Kidney (tissue), 14 donors: ENCODE data around the gene NAMPT. TPM values are rescaled to one million over a fixed set of nuclear protein-coding genes. Genes with fewer than 3 reads are reported as not detected.

Source experiments
- DNase-seq, 5 donors: peaks; one replicate each; pipeline ENCODE4 v3.0.0-alpha.2; 2013 to 2020
- FAIRE-seq: peaks from 2 replicates; lab custom pipeline; 2012; peaks lifted over from hg19 to GRCh38; lab: Jason Lieb, UNC
- H3K27ac ChIP-seq, 2 donors: one replicate each; pipeline ENCODE4 v1.7.0; 2013; ENCODE audit warnings: low read depth in 2 of 2, low read length in 2 of 2, inconsistent platforms in 1 of 2
- H3K27me3 ChIP-seq: one replicate; pipeline ENCODE4 v1.7.1; 2013; ENCODE audit warnings: low read length, inconsistent platforms; ENCODE audit not compliant: control insufficient read depth, insufficient read depth
- H3K36me3 ChIP-seq, 3 donors: one replicate each; pipeline versions ENCODE4 v1.7.0 to v1.7.1; 2013; ENCODE audit warnings: low read length in 3 of 3, control low read depth in 1 of 3, inconsistent platforms in 1 of 3; ENCODE audit not compliant: insufficient read depth in 3 of 3, control insufficient read depth in 2 of 3
- H3K4me1 ChIP-seq, 3 donors: one replicate each; pipeline versions ENCODE4 v1.7.0 to v1.7.1; 2013; ENCODE audit warnings: low read length in 3 of 3, inconsistent platforms in 1 of 3, low read depth in 1 of 3; ENCODE audit not compliant: control insufficient read depth in 2 of 3, insufficient read depth in 2 of 3
- H3K4me3 ChIP-seq, 3 donors: one replicate each; pipeline versions ENCODE4 v1.7.0 to v1.8.1; 2013; ENCODE audit warnings: low read length in 3 of 3, control low read depth in 1 of 3, inconsistent platforms in 1 of 3
- H3K9ac ChIP-seq, 3 donors: one replicate each; pipeline versions ENCODE4 v1.7.0 to v1.7.1; 2013; ENCODE audit warnings: low read length in 3 of 3, control low read depth in 1 of 3, inconsistent platforms in 1 of 3
- H3K9me3 ChIP-seq, 3 donors: one replicate each; pipeline versions ENCODE4 v1.7.0 to v1.7.1; 2013; ENCODE audit warnings: low read length in 3 of 3, control low read depth in 1 of 3, inconsistent platforms in 1 of 3; ENCODE audit not compliant: control insufficient read depth in 2 of 3, insufficient read depth in 1 of 3
- intact Hi-C: fragments of 100-400 bp; cut with DNase I; formaldehyde crosslinking; loops from one replicate; pipeline ENCODE4 v1.11.1; 2022
- polyA plus RNA-seq: library from polyadenylated mRNA; stranded (reverse); fragments of 350-450 nt; fragmentation: Illumina TruSeq; extraction: RNeasy Lipid Tissue Mini Kit (QIAGEN cat#74804); gene quantifications from one replicate; pipeline ENCODE4 v1.2.3, GENCODE V29; 2014; ENCODE audit warnings: low read depth, low replicate concordance; ENCODE audit not compliant: insufficient read depth
- total RNA-seq: library from RNA; stranded (reverse); fragmentation: NEBNext Ultra II Directional; extraction: Animal tissue kit (Norgen Biotek cat#: 25700); gene quantifications from one replicate; pipeline ENCODE4 v1.2.1, GENCODE V29; 2021
- TF ChIP-seq, protein P1 (sequence below): IDR thresholded peaks from 3 replicates; pipeline ENCODE4 v1.5.1; 2012; ENCODE audit warnings: mild to moderate bottlenecking, moderate library complexity, borderline replicate concordance; ENCODE audit not compliant: insufficient read depth; ENCODE audit errors: extremely low read depth
- donor health status: control.
- donor health status: control.
- donor health status: control.
- donor health status: control.
- donor health status: control.
- donor health status: DM: yes; HTN: yes; CAD: no.
- donor health status: Normal renal cell carcinoma (clear cell type).

The NAMPT gene
- total and polyA plus RNA-seq, 2 donors from 2014 or later, result 16.5 to 217 TPM

- H3K36me3 ChIP-seq, result peaks cover 0 to 34% (median 24%) of the 10 kb centered on the region in 3 donors
- FAIRE-seq (no peak), DNase-seq (no peak)
- no peaks in the 10 kb centered on the region for H3K9me3 ChIP-seq
- H3K27me3 ChIP-seq, result no peaks in the 10 kb centered on the region
- H3K4me3 ChIP-seq, result no peak overlapping the region
- intact Hi-C loops, result no loop called here
- TF ChIP-seq, protein P1, sequence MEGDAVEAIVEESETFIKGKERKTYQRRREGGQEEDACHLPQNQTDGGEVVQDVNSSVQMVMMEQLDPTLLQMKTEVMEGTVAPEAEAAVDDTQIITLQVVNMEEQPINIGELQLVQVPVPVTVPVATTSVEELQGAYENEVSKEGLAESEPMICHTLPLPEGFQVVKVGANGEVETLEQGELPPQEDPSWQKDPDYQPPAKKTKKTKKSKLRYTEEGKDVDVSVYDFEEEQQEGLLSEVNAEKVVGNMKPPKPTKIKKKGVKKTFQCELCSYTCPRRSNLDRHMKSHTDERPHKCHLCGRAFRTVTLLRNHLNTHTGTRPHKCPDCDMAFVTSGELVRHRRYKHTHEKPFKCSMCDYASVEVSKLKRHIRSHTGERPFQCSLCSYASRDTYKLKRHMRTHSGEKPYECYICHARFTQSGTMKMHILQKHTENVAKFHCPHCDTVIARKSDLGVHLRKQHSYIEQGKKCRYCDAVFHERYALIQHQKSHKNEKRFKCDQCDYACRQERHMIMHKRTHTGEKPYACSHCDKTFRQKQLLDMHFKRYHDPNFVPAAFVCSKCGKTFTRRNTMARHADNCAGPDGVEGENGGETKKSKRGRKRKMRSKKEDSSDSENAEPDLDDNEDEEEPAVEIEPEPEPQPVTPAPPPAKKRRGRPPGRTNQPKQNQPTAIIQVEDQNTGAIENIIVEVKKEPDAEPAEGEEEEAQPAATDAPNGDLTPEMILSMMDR, result no peak
- no peak overlapping the region for H3K27ac ChIP-seq
- H3K4me1 ChIP-seq, result no peaks in the 10 kb centered on the region
- no peak overlapping the region for H3K9ac ChIP-seq
These were observed 22.4 kb downstream of the NAMPT start for GRCh38 chr7:106262221-106262881.

GRCh38 chr7:106260136-106260561 lies 24.6 kb downstream of the NAMPT start:
- H3K9ac ChIP-seq, result no peak overlapping the region
- H3K9me3 ChIP-seq, result no peaks in the 10 kb centered on the region
- H3K36me3 ChIP-seq, result peaks cover 0 to 30% (median 16%) of the 10 kb centered on the region in 3 donors

DNA sequence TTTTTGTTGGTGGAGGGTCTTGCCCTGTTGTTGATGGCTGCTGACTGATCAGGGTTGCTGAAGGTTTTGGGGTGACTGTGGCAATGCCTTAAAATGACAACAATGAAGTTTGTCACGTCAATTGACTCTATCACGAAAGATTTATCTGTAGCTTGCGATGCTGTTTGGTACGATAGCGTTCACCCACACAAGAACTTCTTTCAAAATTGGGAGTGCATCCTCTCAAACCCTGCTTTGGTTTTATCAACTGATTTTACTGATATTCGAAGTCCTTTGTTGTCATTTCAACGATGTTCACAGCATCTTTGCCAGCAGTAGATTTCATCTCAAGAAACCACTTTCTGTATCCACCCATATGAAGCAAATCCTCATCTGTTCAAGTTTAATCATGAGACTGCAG lies 26.0 kb downstream of the NAMPT start:
- Histone ChIP-seq H3K9ac (no peak overlapping the region), H3K27ac (no peak overlapping the region), H3K4me1 (no peaks in the 10 kb centered on the region), H3K4me3 (no peak overlapping the region), H3K36me3 (peaks cover 0 to 41% (median 19%) of the 10 kb centered on the region in 3 donors), H3K9me3 (no peaks in the 10 kb centered on the region), H3K27me3 (no peaks in the 10 kb centered on the region)
- intact Hi-C loops, result no loop called here
- TF ChIP-seq, protein P1, result no peak
- DNase-seq (no peak), FAIRE-seq (no peak)

More at GRCh38 chr7:106260136-106260561, 24.6 kb downstream of the NAMPT start:
- no peak overlapping the region for H3K27ac ChIP-seq
- DNase-seq (no peak), FAIRE-seq (no peak)
- no peaks in the 10 kb centered on the region for H3K4me1 ChIP-seq
- intact Hi-C loops, result no loop called here
- H3K27me3 ChIP-seq, result no peaks in the 10 kb centered on the region
- TF ChIP-seq, protein P1, result no peak
- no peak overlapping the region for H3K4me3 ChIP-seq

DNA sequence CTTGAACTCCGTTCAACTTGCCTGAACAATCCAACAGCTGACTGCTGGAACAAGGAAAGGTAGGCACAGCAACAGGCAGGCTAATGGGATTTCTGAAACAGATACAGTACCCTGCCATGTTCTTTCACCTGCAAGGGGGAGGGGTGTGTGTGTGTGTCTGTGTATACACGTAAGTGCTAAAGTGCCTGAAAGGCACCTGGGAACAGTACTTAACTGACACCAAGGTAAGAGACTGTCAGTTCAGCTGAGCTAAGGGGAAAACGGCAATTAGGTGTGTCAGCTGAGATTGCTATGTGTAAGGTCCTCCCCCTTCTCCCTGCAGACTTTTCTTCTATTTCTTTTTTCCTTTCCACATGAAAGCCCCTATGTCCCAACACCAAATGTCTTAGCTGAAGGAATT lies 27.0 kb downstream of the NAMPT start:
- Histone ChIP-seq H3K27ac (no peak overlapping the region), H3K4me3 (no peak overlapping the region), H3K27me3 (no peaks in the 10 kb centered on the region), H3K4me1 (no peaks in the 10 kb centered on the region), H3K9ac (no peak overlapping the region), H3K36me3 (peaks cover 0 to 47% (median 18%) of the 10 kb centered on the region in 3 donors), H3K9me3 (no peaks in the 10 kb centered on the region)
- FAIRE-seq (no peak), DNase-seq (no peak)
- intact Hi-C loops, result no loop called here
- TF ChIP-seq, protein P1, result no peak
